ENCODE measurements around the gene CANT1.
"Not testable (repeated sequence)": the region's sequence is repeated elsewhere in the genome, so short reads cannot be mapped to it uniquely, and the experiment has no call there.

The CANT1 gene

DNA sequence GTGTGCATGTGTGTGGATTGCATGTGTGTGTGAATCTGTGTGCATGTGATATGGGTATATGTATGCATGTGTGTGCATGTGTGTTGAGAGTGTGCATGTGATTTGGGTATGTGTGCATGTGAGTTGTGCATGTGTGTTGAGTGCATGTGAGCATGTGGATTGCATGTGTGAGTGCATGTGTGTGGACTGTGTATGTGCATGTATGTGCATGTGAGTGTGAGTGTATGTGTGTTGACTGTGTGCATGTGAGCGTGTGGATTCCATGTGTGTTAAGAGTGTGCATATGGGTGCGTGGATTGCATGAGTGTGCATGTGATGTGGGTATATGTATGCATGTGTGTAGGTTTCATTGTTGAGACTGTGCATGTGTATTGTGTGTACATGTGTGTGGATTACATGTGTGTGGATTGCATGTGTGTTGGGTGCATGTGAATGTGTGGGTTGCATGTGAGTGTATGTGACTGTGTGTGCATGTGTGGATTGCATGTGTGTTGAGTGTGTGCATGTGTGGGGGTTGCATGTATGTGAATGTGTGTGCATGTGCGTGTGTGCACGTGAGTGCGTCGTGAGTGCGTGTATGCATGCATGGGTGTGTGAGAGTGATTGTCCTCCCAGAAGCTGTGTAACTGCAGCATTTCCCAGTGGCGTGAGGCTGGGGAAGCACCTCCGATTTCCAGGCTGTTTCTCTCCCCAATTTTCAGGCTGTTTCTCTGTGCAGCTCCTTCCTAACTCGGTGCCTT is 33.8 kb upstream of the CANT1 start:
- DNase-seq: no peak

DNA sequence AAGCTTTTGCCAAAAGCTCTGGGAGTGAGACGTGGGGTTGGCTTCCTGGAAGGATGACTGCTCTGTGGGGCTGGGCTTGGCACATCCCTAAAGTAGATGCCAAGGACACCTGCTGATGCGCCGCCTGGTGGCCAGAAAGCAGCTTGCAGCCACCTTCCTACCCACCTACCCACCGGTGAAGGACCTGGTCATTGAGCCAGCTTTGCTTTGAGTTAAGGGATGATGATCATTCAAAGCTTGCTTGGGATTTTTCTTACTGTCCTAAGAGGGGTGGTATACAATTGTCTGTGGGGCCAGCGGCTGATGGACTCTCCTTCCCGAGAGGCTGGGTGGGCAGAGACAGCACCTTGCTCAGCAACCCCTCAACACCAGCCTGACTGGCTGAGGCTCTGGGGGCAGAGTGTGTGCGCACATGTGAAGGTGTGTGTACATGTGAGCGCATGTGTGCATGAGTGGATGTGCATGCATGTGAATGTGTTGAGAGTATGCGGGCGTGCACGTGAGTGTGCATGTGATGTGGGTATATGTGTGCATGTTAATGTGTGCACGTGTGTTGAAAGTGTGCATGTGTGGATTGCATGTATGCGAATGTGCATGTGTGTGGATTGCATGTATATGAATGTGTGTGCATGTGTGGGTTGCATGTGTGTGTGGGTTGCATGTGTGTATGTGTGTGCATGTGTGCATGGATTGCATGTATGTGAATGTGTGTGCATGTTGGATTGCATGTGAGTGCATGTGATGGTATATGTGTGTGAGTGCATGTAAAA is 33.0 kb upstream of the CANT1 start:
- peak; percentile 37 for DNase-seq

DNA sequence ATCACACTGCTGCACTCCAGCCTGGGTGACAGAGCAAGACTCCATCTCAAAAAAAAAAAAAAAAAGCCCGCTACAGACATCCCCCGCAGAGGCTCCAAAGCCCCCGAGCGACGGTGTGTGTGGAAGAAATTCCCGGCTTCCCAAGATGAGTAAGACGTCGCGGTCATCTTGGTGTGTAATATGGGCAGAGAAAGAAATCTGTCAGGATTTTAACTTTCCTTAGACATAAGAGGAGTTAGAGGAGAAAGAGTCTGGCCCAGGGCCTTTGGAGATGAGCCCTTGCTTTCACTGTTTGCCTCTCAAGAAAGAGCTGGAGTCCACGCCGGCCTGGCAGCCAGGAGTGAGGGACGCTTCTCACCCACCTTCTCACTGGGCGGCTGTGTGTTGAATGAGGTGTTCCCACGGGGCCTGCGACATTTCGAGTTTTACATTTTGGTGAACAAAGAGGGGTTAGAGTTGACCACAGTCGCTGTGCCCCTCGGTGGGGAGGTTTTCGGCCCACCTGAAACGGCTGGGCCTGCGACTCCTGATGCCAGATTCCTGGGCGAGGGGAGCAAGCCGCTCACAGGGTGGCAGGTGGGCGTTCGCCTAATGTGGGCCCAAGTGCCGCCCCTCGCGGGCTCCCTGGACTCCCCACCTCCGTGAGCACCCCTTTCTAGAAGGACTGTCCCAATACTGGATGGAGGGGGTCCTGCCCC is 32.3 kb upstream of the CANT1 start:
- DNase-seq: no peak

DNA sequence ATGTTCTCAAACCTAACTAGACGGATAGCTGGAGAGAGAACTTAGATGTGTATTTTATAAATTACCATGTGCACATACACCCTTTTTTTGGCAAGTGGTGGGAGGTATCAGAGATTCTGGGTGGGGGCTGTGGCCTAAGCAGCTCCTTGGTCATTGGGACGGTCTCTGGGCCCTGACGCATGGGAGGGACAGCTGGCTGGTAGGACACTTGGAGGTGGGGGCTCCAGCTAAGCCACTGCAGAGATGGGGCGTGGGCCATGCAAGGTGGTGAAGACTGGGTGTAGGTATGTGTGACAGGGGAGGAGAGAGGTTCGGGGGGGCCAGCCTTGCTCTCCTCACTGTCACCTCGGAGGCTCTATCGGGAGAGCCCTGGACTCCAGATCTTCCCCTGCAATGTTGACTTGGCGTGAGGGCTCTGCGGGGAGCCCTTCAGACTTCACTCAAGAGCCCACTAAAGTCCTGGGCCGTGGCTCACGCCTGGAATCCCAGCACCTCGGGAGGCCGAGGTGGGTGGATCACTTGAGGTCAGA is 31.5 kb upstream of the CANT1 start:
- DNase-seq: no peak

DNA sequence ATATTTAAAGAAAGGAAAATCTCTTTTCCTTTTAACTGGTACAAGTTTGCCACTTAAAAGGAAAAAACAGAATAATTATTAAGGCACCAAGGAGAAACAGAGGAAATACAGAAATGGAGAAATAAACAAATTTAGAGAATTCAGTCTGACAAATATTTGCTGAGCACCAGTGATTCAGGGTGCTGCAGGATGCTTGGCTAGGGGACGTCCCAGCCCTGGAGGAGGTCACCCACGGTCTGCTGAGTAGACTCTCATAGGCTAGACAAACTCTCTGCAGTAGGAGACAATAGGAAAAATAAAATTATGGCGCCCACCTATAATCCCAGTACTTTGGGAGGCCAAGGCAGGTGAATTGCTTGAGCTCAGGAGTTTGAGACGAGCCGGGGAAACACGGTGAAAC is 30.3 kb upstream of the CANT1 start:
- DNase-seq: no peak

DNA sequence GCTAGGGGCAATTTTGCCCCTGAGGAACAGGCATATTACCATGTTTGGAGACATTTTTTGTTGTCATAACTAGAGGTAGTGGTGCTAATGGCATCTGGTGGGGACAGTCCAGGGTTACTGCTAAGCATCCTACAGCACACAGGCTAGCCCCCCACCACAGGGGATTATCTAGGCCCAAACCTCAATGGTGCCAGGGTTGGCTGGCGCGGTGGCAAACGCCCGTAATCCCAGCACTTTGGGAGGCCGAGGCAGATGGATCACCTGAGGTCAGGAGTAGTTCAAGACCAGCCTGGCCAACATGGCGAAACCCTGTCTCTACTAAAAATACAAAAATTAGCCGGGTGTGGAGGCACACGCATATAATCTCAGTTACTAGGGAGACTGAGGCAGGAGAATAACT is 29.6 kb upstream of the CANT1 start:
- no peak for DNase-seq

DNA sequence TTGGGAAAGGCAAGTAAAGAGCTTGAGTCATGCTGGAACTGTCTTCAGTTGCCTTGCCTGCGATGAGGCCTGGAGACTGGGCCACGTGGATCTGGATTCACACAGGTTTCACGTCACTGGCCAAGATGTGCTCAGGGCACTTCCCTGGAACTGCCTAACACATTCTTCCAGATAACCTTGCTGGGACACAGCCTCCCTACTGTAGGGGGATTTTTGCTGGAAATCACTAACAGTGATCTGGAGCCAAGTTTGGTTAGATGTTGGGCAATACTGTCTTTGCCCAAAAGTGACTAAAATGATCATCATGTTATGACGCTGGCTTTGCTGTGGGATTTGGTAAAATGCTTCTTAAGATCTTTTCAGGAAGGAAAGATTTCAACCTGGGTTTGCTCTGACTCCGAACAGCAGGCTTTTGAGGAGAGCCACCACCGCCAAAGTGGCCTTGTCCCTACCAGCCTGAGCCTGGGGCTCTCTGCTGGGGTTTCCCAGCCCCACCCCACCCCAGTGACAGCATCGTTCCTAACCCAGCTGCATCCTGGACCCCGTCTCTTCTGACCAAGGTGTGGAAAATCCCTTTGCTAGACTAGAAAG is 29.1 kb upstream of the CANT1 start:
- DNase-seq: no peak

DNA sequence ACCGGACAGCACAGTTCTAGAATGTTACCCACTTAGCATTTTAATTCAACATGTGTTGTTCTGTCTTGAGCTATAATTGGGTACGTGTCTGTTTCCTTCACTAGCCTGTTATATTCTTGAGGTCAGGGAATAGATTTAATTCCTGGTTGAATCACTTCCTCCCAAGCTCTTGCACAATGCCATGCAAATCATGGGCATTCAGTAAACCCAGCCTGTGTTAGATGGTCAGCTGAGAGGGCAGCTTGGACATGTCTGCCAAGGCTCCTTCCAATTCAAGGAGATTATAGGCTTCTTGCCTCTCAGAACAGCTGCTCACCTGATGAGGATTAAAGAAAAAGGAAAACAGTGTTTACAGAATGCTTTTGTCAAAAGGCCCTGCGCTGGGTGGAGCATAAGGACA is 27.0 kb upstream of the CANT1 start:
- DNase-seq: no peak

DNA sequence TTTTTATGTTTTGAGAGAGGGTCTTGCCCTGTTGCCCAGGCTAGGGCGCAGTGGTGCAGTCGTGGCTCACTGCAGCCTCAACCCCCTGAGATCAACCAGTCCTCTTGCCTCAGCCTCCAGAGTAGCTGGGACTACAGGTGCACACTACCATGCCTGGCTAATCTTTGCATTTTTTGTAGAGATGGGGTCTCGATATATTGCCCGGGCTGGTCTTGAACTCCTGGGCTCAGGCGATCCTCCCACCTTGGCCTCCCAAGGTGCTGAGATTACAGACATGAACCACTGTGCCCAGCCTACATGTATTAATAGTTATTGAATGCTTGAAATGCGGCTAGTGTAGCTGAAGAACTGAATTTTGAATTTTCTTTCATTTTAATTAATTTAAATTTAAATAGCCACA is 26.6 kb upstream of the CANT1 start:
- no peak for DNase-seq

DNA sequence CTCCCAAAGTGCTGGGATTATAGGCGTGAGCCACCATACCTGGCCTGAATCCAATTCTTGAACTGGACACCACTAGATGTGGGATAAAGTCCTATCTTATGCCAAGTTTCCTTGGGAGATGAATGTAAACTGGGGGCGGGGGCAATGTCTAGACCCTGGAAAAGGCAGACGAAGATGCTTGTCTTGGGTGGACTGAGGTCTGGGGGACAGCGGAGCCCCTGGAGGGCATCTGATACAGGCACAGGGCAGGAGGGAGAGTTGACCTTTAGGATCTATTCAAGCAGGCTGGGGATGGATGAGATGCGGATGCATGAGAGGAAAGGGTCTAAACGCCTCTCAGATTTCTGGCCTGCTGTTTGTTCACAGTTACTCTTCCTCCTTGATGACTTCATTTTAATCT is 26.1 kb upstream of the CANT1 start:
- no peak for DNase-seq

DNA sequence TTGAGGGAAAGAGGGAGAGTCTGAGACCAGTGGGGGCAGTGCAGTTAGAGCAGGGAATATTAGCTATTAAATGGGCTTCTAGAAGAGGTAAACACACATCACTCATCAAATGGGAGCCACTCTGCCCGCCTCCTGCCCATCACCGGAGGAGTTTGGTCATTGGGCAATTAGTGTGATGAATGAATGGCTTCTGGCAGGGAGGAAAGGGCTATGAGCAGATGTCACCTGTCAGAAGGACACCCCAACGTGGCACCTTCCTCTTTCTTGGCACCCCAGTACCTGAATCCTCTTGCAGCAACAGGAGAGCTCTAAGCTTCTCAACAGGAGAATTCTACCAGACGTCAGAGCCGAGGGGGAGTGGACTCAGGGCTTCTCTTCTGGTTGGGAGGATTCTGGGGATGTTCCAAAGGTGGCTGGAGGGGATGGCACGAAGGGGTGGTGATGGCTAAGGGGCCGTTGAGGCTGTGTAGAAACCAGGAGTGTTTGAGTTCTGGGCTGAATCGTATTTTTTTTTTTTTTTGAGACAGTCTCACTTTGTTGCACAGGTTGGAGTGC is 25.4 kb upstream of the CANT1 start:
- no peak for DNase-seq

DNA sequence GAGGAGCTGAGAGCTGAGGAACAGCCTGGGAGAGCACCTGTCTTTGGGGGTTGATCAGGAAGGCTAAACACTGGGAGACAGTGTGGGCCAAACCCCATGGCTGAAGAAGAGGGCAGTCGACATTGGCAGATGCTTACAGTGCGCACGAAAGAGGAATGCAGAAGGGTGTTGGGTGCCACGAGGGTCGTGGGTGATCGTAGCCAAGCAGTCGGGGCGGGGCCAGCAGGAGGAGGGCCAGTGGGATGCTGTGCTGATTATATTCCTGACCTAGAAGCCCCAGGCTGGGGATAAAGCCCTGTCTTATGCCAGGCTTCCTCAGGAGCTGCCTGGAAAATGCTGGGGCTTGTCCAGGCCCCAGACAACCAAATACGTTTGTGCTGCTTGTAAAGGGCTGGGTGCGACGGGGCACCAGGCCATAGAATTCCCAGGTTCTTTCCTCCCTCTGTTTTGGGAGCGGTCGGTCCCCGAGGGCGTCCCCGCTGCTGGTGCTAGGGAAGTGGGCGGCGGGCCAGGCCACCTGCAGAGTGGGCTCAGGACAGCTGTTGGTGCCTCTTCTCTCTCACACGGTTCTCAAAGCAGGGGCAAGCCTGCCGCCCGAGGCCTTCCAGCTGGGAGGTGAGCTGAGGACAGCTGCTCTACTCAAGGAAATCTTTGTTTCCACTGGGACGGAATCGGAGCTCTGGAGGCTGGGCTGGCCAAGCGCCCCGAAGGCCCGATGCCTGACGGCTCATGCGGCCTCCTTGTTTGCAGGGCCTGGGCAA is 24.4 kb upstream of the CANT1 start:
- DNase-seq: peak; percentile 15

DNA sequence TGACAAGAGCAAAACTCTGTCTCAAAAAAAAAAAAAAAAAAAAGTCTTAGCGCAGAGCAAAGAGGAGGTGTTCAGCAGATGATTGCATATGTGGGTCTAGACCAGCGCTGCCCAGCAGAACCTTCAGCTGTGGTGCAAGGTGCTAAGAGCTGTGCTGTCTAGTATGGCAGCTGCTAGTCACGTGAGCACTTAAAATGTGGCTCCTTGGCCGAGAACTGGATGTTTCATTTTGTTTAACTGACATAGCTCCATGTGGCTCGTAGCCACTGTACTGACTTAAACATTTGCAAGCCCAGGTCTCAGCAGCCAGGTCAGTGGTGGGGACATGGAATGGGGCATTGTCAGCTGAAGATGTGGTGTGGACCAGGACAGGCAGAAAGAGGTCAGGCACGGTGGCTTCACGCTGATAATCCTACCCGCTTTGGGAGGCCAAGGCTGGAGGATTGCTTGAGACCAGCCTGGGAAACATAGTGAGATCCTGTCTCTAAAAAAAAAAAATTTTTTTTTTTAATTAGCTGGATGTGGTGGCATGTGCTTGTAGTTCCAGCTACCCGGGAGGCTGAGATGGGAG is 23.6 kb upstream of the CANT1 start:
- DNase-seq: no peak

DNA sequence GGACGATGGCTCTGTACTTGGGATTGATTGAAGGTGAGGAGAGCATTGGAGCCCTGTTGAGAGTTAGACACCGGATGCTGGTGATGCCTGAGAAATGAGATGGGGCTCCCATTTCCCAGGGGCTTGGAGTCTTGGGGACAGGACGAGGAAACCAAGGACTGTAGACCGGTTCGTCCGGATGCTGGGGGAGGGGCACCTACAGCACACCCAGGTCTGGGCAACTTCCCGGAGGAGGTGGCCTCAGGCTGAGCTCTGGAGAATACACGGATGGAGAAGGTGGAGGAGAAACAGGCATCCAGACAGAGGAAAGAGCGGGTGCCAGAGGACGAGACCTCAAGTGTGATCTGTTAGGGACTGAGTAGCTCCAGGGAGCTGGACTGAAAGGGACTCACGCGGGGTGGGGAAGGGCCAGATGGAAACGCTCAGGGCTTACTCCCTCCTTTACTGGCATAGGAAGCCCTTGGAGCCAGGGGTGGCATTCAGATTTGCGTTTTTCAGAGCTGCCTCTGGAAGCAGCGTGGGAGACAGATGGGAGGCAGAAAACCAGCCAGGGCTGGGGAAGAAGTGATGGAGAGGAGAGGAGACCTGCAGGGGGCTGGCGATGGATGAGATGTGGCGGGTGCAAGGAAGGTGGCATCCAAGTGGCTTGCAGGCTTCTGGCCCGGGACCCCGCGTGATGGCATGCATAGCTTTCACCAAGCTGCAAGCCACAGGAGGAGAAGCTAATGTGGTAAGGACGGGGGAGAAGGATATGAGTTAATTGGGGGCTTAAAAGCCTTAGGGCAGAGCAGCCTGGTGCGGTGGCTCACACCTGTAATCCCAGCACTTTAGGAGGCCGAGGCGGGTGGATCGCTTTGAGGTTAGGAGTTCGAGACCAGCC is 22.7 kb upstream of the CANT1 start:
- DNase-seq: no peak

DNA sequence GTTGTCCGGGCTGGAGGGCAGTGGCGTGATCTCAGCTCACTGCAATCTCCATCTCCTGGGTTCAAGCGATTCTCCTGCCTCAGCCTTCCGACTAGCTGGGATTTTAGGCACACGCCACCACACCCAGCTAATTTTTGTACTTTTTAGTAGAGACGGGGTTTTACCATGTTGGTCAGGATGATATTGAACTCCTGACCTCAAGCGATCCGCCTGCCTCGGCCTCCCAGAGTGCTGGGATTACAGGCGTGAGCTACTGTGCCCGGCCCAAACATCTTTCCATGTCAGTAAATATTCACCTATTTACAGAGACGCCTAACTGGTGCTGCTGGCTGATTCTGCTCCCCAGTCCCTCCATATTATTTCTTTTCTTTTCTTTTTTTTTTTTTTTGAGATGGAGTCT is 21.1 kb upstream of the CANT1 start:
- not testable (repeated sequence) for DNase-seq

DNA sequence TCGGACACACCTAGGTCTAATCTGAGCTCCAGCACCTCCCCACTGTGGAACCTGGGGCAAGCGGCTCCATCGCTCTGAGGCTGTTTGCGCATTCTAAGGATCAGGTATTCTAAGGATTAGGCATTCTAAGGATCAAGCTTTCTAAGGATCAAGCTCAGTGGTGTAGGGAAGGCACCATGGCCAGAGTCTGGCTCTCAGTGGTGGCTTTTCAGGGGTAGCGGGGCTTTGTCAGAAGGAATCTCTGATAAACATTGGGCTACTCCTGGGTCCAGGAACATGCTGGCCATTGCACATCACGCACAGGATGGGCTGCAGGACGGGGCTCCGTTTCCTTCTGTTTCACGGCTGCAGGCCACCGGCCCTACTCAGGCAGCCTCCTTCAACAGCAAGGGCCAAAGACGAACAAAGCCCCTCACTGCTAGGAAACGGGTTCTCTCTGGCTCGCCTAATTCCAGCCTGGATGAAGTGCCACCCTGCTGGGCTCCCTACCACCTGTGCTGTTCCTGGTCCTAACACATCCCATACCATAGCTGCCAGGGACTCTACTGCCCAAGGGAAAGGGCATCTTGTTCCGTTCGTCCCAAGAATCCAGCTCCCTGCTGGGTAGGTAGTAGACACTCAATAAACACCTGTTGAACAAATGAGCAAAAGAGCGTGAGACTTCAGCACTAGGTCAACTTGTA is 19.9 kb upstream of the CANT1 start:
- no peak for DNase-seq

DNA sequence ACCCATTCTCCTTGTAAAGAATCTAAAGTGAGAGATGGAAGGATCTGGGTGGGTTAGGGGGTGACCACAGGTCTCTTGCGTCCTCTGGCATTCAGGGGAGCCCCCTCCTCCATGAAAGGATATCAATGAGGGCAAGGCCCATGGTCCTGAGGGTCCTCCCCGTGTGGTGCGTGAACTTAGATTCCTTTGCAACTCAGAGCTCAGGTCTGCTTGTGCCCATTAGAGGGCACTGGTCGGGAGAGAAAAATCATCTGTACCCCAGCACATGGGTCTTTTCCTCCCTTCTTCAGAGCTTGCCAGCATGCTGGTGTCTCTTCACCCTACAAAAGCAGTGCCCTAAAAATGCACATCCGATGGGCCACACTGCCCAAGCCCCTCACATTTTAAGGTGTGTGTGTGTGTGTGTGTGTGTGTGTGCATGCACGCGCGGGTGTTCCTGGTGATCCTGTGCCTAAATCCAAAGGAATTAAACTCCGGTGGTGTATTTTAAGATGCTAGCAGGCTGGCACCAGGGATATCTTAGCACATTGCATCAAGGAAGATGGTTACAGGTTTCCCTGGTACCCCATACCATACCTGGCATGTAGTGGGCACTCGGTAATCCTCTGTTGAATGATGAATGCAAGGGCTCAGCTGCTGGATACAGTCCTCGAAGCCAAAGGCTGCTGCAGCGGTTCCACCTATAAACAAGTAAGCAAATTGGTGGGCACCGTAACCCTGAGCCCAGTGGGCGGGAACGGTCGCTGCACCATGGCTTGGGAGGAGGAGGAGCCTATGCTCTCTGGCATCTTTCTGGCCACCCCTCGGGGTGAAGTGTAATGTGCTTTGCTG is 19.1 kb upstream of the CANT1 start:
- DNase-seq: no peak

DNA sequence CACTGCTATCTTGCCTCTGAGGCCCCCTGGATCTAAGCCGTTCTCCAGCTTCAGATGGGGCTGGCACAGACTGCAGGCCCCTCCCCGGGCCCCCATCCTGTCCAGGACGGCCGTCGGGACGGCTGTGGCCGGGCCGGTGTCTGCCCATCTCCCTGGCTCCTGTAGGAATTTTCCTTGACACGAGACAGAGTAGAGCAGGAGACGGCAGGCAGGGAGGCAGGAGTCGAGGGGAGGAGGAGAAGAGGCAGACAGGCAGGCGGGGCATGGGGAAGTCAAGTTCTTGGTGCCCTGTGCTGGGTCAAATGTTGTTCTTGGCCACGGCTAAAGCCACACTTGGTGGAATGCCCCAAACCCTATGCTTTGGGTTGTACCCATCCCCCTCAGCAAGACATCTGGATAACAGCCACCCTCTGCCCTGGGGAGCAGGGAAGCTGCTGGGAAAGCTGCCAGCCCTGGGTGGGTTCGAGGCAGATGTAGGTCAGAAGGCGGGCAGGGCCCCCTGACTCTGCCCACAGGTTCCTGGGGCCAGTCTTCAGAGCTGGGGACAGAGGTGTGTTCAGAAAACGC is 18.4 kb upstream of the CANT1 start:
- no peak for DNase-seq
